Measurements from ENCODE around the gene RPLP1.

RPLP1 gene

GRCh38 chr15:69489073-69489571 is 36.5 kb downstream of the RPLP1 start:
- DNase-seq (ENCODE audit: insufficient read length) (no peak), FAIRE-seq (no peak)

GRCh38 chr15:69490356-69491037 is 37.9 kb downstream of the RPLP1 start:
- DNase-seq (ENCODE audit: insufficient read length) = no peak
- FAIRE-seq = no peak
- TF ChIP-seq POLR2AphosphoS5 (IDR thresholded peaks at IDR 0.05; ENCODE audit: low read depth, low read length) = no peak
- no peak for TF ChIP-seq TAF1 (IDR thresholded peaks at IDR 0.05; ENCODE audit: borderline replicate concordance, low read depth, low read length)
- no peak for TF ChIP-seq POLR2A (IDR thresholded peaks at IDR 0.05; ENCODE audit: low read depth, low read length)

More at GRCh38 chr15:69489073-69489571, 36.5 kb downstream of the RPLP1 start:
- TF ChIP-seq TAF1 (IDR thresholded peaks at IDR 0.05; ENCODE audit: borderline replicate concordance, low read depth, low read length) = no peak
- TF ChIP-seq POLR2AphosphoS5 (IDR thresholded peaks at IDR 0.05; ENCODE audit: low read depth, low read length) = no peak
- TF ChIP-seq POLR2A (IDR thresholded peaks at IDR 0.05; ENCODE audit: low read depth, low read length) = no peak

GRCh38 chr15:69491038-69491505 is 38.5 kb downstream of the RPLP1 start:
- no peak for DNase-seq (ENCODE audit: insufficient read length)
- FAIRE-seq = no peak
- TF ChIP-seq TAF1 (IDR thresholded peaks at IDR 0.05; ENCODE audit: borderline replicate concordance, low read depth, low read length) (no peak), POLR2A (IDR thresholded peaks at IDR 0.05; ENCODE audit: low read depth, low read length) (no peak), POLR2AphosphoS5 (IDR thresholded peaks at IDR 0.05; ENCODE audit: low read depth, low read length) (no peak)

- no peak for TF ChIP-seq POLR2AphosphoS5 (IDR thresholded peaks at IDR 0.05; ENCODE audit: low read depth, low read length)
- TF ChIP-seq TAF1 (IDR thresholded peaks at IDR 0.05; ENCODE audit: borderline replicate concordance, low read depth, low read length) = no peak
- no peak for TF ChIP-seq POLR2A (IDR thresholded peaks at IDR 0.05; ENCODE audit: low read depth, low read length)
- FAIRE-seq (no peak), DNase-seq (ENCODE audit: insufficient read length) (no peak)
Observed at GRCh38 chr15:69493406-69493805, 40.8 kb downstream of the RPLP1 start.

- TF ChIP-seq POLR2AphosphoS5 (IDR thresholded peaks at IDR 0.05; ENCODE audit: low read depth, low read length) (no peak), POLR2A (IDR thresholded peaks at IDR 0.05; ENCODE audit: low read depth, low read length) (no peak), TAF1 (IDR thresholded peaks at IDR 0.05; ENCODE audit: borderline replicate concordance, low read depth, low read length) (no peak)
- DNase-seq (ENCODE audit: insufficient read length) (no peak), FAIRE-seq (no peak)
Observed at GRCh38 chr15:69496001-69496400, 43.4 kb downstream of the RPLP1 start.

- FAIRE-seq (no peak), DNase-seq (ENCODE audit: insufficient read length) (no peak)
- TF ChIP-seq TAF1 (IDR thresholded peaks at IDR 0.05; ENCODE audit: borderline replicate concordance, low read depth, low read length) (no peak), POLR2A (IDR thresholded peaks at IDR 0.05; ENCODE audit: low read depth, low read length) (no peak), POLR2AphosphoS5 (IDR thresholded peaks at IDR 0.05; ENCODE audit: low read depth, low read length) (no peak)
Observed at GRCh38 chr15:69497076-69497475, 44.5 kb downstream of the RPLP1 start.

- DNase-seq (ENCODE audit: insufficient read length) = no peak
- no peak for TF ChIP-seq POLR2AphosphoS5 (IDR thresholded peaks at IDR 0.05; ENCODE audit: low read depth, low read length)
- no peak for TF ChIP-seq POLR2A (IDR thresholded peaks at IDR 0.05; ENCODE audit: low read depth, low read length)
- no peak for TF ChIP-seq TAF1 (IDR thresholded peaks at IDR 0.05; ENCODE audit: borderline replicate concordance, low read depth, low read length)
Observed at GRCh38 chr15:69497667-69498066, 45.0 kb downstream of the RPLP1 start.

GRCh38 chr15:69498282-69498681 is 45.7 kb downstream of the RPLP1 start:
- DNase-seq (ENCODE audit: insufficient read length) (no peak), FAIRE-seq (no peak)
- TF ChIP-seq POLR2A (IDR thresholded peaks at IDR 0.05; ENCODE audit: low read depth, low read length) (no peak), TAF1 (IDR thresholded peaks at IDR 0.05; ENCODE audit: borderline replicate concordance, low read depth, low read length) (no peak), POLR2AphosphoS5 (IDR thresholded peaks at IDR 0.05; ENCODE audit: low read depth, low read length) (no peak)

More at GRCh38 chr15:69497667-69498066, 45.0 kb downstream of the RPLP1 start:
- no peak for FAIRE-seq

GRCh38 chr15:69498987-69499386 is 46.4 kb downstream of the RPLP1 start:
- DNase-seq (ENCODE audit: insufficient read length) (no peak), FAIRE-seq (no peak)
- no peak for TF ChIP-seq TAF1 (IDR thresholded peaks at IDR 0.05; ENCODE audit: borderline replicate concordance, low read depth, low read length)
- no peak for TF ChIP-seq POLR2AphosphoS5 (IDR thresholded peaks at IDR 0.05; ENCODE audit: low read depth, low read length)
- no peak for TF ChIP-seq POLR2A (IDR thresholded peaks at IDR 0.05; ENCODE audit: low read depth, low read length)

- FAIRE-seq (no peak), DNase-seq (ENCODE audit: insufficient read length) (no peak)
- TF ChIP-seq POLR2A (IDR thresholded peaks at IDR 0.05; ENCODE audit: low read depth, low read length) = no peak
- no peak for TF ChIP-seq POLR2AphosphoS5 (IDR thresholded peaks at IDR 0.05; ENCODE audit: low read depth, low read length)
- TF ChIP-seq TAF1 (IDR thresholded peaks at IDR 0.05; ENCODE audit: borderline replicate concordance, low read depth, low read length) = no peak
Observed at GRCh38 chr15:69499521-69500211, 47.0 kb downstream of the RPLP1 start.

GRCh38 chr15:69500339-69500738 is 47.7 kb downstream of the RPLP1 start:
- FAIRE-seq (no peak), DNase-seq (ENCODE audit: insufficient read length) (no peak)
- TF ChIP-seq TAF1 (IDR thresholded peaks at IDR 0.05; ENCODE audit: borderline replicate concordance, low read depth, low read length) = no peak

- TF ChIP-seq POLR2AphosphoS5 (IDR thresholded peaks at IDR 0.05; ENCODE audit: low read depth, low read length) (no peak), TAF1 (IDR thresholded peaks at IDR 0.05; ENCODE audit: borderline replicate concordance, low read depth, low read length) (no peak), POLR2A (IDR thresholded peaks at IDR 0.05; ENCODE audit: low read depth, low read length) (no peak)
- DNase-seq (ENCODE audit: insufficient read length) = no peak
- no peak for FAIRE-seq
Observed at GRCh38 chr15:69501456-69501855, 48.8 kb downstream of the RPLP1 start.
